HTR-8/SVneo (cell line): Measurements from ENCODE around the gene GMFB.
"Not testable (repeated sequence)": the region's sequence is repeated elsewhere in the genome, so short reads cannot be mapped to it uniquely, and the experiment has no call there.

Experiments used
- DNase-seq: peaks from one replicate; pipeline ENCODE4 v3.0.0; 2011; ENCODE audit warnings: low spot score, mixed read lengths; ENCODE audit not compliant: insufficient read length
- FAIRE-seq: peaks from 2 replicates; lab custom pipeline; 2011; peaks lifted over from hg19 to GRCh38; lab: Jason Lieb, UNC

Gene GMFB

DNA sequence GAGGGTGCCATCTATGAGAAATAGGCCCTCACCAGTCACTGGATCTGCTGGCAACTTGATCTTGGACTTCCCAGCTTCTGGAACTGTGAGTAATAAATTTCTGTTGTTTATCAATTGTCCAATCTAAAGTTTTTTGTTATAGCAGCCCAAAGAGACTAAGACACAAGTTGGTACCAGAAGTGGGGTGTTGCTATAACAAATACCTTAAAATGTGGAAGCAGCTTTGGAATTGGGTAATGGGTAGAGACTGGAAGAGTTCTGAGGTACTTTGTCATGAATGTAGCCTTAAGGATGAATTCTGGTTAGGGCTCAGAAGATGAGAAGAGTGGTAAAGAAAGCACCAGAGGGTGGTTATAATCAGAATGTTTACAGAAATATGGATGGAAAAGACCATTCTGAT is 21.5 kb downstream of the GMFB start:
- no peak for DNase-seq
- no peak for FAIRE-seq

DNA sequence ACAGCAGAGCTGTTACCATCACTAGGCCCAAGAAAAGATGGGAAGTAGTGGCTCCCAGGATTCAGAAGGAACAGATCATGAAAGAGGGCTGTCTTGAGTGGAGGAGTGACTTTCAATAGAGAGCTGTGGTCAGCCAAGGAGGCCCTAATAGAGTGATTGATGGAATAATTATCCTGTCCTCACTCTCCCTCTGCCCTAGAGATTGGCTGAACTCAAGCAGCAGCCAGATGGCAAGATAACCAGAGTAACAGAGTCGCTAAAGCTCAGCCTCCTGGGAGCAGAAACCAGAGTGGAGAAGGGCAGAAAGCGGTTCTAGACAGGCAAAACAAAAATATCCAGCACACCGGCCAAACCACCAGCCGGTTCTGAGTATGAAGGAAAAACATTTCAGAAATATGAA is 23.1 kb downstream of the GMFB start:
- no peak for DNase-seq
- peak; percentile 52 for FAIRE-seq

DNA sequence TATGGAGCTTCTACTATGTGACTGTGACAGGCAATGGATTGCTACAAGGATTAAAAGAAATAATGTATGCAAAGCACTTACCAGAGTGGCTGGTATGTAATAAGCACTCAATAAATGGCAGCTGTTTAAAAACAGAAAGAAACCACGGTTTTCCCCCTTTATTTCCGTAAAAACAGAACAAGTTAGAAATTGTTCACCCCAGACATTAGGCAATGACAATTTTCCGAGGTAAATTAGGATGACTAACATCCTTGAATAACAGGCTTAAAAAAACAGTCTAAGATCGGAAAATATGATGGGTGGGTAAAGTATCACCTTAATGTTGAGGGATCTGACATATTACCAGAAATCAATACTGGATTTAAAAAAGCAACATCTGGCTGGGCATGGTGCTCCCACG is 26.7 kb downstream of the GMFB start:
- no peak for DNase-seq
- no peak for FAIRE-seq

DNA sequence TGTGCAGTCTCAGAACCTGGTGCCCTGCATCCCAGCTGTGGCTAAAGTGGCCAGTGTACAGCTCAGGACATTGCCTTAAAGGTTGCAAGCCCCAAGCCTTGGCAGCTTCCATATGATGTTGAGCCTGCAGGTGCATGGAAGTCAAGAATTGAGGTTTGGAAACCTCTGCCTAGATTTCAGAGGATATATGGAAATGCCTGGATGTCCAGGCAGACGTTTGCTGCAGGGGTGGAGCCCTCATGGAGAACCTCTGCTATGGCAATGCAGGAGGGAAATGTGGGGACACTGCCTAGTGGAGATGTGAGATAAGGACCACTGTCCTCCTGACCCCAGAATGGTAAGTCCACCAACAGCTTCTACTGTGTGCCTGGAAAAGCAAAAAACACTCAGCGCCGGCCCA is 29.7 kb downstream of the GMFB start:
- peak; percentile 77 for FAIRE-seq

DNA sequence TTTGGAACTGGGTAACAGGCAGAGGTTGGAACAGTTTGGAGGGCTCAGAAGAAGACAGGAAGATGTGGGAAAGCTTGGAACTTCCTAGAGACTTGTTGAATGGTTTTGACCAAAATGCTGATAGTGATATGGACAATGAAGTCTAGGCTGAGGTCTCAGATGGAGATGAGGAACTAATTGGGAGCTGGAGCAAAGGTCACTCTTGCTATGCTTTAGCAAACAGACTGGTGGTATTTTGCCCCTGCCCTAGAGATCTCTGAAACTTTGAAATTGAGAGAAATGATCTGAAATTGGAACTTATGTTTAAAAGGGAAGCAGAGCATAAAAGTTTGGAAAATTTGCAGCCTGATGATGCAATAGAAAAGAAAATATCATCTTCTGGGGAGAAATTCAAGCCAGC is 30.2 kb downstream of the GMFB start:
- not testable (repeated sequence) for FAIRE-seq, DNase-seq

More for the DNA sequence above, 29.7 kb downstream of the GMFB start:
- DNase-seq = no peak

DNA sequence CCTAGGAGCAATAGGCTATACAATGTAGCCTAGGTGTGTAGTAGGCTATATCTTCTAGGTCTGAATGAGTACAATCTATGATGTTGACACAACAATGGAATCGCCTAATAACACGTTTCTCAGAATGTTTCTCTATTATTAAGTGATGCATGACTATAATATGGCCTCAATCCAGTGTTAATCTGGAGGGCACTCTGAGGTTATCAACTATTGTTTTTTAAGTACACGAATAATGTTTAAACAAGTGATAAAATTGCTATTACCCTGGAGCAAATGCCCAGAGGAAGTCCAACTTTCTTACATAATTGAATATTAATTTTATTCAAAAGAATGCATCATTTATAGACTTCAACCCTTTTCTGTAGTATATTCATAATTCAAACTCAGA is 31.2 kb downstream of the GMFB start:
- FAIRE-seq = peak; percentile 72
- no peak for DNase-seq

DNA sequence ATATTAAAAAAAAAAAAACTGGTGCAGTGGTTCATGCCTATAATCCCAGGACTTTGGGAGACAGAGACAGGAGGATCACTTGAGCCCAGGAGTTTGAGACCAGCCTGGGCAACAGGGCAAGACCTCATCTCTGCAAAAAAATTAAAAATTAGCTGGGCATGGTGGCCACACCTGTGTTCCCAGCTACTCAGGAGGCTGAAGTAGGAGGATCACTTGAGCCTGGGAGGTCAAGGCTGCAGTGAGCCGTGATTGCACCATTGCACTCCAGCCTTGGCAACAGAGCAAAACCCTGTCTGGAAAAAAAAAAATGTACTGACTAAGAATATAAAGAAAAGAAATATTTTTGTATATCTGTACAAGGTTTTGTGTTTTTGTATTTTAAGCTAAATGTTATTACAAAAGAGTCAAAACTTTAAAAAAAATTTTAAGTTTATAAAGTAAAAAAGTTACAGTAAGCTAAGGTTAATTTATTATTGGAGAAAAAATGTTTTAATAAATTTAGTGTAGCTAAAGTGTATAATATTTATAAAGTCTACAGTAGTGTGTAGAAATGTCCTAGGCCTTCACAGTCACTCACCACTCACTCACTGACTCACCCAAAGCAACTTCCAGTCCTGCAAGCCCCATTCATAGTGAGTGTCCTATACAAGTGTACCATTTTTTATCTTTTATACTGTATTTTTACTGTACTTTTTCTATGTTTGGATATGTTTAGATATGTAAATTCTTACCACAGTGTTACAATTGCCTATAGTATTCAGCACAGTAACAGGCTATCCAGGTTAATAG is 31.8 kb downstream of the GMFB start:
- not testable (repeated sequence) for FAIRE-seq, DNase-seq

DNA sequence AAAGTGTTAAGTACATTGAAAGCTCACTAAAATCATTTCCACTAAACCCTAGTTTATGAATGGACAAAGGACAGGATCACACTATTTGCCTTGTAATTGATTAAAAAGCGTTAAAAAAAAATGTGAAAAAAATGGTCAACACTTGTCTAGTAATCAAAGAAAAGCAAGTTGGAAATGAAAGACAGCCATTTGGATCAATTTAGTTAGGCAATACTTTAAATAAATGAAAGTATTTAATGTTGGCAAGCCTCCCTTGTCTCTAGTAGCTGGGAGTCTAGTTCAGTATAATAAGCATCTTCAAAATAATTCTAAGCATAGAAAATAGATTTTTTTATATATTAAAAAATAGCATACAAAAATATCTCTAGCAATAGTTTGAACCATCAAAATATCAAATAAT is 33.4 kb downstream of the GMFB start:
- FAIRE-seq (no peak), DNase-seq (no peak)

DNA sequence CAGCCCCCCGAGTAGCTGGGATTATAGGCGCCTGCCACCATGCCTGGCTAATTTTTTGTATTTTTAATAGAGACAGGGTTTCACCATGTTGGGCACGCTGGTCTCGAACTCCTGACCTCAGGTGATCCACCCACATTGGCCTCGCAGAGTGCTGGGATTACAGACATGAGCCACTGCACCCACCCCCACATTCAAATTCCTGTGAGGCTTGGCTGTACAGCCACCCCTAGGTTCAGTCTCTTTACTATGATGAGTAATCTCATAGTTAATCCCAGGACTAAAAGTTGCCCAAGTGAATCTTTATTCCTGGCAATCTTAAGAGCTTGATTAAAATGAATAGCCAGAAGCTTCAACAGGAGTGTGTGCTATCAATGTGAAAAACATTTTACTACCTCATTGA is 34.8 kb downstream of the GMFB start:
- peak; percentile 67 for DNase-seq

DNA sequence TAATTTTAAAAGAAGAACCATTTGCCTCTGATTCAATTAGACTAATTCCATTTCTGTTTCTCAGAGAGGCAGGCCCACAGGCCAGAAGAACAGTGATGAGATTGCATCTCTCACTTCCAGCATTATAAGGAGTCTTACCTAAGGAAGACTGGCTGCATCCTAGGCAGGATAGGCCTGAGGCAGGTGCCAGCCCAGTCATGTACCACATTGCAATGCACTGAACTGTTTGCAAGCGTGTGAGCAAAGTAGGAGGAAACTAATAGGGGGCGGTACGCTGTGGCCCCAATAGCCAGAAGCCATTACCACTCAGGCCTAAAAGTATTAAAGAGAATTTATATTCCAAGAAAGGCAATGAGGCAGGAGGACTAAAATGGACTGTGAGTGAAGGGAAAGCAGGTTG is 35.5 kb downstream of the GMFB start:
- FAIRE-seq = peak; percentile 55

More for the DNA sequence above, 34.8 kb downstream of the GMFB start:
- FAIRE-seq = not testable (repeated sequence)

DNA sequence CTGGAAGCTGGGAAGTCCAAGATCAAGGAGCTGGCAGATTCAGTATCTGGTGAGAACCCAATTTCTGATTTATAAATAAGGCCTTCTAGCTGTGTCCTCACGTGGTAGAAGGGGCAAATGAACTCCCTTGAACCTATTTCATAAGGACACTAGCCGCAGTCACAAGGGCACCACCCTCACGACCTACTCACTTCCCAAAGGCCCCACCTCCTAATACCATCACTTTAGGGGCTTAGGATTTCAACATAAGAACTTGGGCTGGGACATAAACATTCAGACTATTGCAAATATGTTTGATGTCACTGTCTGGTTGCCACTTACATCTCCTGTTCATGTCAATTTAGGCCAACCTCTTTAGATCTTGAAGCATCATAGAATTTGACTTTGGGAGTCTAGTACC is 36.8 kb downstream of the GMFB start:
- FAIRE-seq (no peak), DNase-seq (no peak)

More for the DNA sequence above, 35.5 kb downstream of the GMFB start:
- DNase-seq = no peak

DNA sequence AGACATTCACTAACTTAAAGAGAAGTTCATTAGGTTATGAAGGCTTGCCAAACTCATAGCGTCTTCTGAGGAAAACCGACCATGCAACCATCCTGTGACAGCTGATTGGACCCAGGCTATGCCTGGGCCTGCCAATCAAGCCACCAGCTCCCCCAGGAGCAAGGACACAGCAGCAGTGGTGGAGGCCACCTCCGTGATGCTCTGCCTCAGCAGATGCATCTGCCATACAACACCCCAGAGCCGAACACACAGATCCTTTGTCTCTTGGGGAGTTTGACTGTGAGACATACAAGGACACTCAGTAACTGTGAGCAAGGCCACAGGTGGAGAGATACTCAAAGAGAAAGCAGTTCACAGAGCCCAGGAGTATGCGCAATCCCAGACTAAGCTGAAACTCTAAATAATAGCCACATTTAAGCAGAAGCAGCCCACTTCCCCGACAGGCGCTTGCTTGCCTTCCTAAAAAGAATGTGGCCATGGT is 37.6 kb downstream of the GMFB start:
- FAIRE-seq (peak; percentile 33), DNase-seq (no peak)

DNA sequence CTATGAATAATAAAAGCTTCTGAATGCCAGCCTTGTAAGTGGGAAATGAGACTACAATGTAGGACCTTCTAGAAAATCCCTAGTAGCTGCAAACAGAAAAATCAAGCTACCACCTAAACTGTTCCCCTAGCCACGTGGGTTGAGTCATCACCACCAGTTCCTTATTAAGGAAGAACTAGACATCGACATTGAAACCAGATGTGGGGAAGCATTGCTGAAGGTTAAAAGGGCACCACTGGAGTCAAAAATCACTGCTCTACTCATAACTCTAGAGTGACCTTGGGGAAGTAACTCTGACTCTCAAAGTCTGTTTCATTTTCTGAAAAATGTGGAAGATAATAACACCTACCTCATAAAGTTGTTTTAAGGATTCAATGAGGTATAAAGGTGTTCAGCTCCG is 38.2 kb downstream of the GMFB start:
- FAIRE-seq = no peak
- DNase-seq = no peak

DNA sequence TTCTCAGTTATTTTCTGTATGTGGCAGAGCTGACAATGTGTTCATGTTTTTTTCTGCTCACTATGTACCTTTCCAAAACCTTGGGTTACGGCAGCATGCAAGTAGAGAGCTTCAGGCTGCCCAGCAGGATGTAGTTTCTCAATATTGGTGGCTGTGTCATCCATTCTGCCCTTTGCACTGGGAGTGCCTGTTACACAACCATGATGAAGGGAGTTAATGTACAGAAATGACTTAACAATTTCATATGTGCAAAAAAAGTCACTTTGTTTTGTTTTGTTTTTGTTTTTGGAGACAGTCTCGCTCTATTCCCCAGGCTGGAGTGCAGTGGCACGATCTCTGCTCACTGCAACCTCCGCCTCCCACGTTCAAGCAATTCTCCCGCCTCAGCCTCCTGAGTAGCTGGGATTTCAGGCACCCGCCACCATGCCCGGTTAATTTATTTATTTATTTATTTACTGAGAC is 41.5 kb downstream of the GMFB start:
- FAIRE-seq = no peak
- no peak for DNase-seq

DNA sequence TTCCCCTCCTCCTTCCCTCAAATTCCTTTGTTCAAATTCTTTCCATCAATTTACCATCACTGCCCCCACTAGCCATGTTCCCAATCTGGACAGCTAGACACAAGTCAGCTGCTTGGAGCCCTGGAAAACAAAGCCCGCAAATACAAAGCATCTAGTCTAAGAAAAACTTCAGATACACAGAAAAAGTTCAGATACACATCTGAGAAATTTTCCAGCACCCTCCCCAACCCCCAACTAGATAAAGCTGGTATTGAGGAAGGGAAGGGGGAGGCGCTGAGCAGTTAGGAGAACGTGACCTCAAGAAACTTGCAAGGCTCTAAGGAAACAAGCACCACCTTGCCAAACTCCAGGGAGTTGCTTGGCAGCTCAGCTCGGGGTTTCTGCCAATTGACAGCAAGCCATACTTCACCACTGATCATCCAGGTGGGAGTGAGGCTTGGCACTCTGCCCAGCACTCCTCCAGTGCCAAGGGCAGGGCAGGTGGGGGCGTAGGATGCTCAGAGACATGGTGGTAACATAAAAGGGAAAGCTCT is 42.6 kb downstream of the GMFB start:
- DNase-seq = no peak
- no peak for FAIRE-seq

DNA sequence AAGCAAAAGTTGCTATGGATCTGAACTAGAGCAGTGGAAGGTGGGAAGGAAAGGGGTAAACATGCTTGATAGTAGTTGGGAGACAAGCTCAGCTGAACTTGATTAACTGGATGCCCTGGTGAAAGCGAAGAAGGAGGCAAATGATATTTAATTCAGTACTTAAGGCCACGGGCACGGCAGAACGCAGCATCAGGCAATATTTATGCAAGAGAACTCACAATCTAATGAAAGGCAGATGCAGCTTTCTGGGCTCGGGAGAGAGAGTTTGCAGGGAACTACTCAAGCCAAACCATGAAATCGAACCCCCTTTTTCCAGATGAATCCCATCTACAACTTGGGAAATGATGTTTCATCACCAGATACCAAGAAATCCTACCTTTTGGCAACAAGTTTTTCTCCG is 44.1 kb downstream of the GMFB start:
- DNase-seq = no peak
- no peak for FAIRE-seq

DNA sequence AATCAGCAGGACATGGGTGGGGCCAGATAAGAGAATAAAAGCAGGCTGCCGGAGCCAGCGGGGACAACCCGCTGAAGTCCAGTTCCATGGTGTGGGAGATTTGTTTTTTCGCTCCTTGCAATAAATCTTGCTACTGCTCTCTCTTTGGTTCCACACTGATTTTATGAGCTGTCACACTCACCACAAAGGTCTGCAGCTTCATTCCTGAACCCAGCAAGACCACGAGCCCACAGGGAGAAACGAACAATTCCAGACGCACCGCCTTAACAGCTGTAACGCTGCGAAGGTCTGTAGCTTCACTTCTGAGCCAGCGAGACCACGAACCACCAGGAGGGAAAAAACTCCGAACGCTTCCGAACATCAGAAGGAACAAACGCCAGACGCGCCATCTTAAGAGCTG is 44.8 kb downstream of the GMFB start:
- FAIRE-seq (no peak), DNase-seq (no peak)

DNA sequence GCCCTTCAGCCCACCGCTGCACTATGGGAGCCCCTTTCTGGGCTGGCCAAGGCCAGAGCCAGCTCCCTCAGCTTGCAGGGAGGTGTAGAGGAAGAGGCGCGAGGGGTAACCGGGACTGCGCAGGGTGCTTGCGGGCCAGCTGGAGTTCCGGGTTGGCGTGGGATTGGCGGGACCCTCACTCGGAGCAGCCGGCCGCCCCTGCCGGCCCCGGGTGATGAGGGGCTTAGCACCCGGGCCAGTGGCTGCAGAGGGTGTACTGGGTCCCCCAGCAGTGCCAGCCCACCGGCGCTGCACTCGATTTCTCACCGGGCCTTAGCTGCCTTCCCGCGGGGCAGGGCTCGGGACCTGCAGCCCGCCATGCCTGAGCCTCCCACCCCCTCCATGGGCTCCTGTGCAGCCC is 45.8 kb downstream of the GMFB start:
- FAIRE-seq, DNase-seq: not testable (repeated sequence)

DNA sequence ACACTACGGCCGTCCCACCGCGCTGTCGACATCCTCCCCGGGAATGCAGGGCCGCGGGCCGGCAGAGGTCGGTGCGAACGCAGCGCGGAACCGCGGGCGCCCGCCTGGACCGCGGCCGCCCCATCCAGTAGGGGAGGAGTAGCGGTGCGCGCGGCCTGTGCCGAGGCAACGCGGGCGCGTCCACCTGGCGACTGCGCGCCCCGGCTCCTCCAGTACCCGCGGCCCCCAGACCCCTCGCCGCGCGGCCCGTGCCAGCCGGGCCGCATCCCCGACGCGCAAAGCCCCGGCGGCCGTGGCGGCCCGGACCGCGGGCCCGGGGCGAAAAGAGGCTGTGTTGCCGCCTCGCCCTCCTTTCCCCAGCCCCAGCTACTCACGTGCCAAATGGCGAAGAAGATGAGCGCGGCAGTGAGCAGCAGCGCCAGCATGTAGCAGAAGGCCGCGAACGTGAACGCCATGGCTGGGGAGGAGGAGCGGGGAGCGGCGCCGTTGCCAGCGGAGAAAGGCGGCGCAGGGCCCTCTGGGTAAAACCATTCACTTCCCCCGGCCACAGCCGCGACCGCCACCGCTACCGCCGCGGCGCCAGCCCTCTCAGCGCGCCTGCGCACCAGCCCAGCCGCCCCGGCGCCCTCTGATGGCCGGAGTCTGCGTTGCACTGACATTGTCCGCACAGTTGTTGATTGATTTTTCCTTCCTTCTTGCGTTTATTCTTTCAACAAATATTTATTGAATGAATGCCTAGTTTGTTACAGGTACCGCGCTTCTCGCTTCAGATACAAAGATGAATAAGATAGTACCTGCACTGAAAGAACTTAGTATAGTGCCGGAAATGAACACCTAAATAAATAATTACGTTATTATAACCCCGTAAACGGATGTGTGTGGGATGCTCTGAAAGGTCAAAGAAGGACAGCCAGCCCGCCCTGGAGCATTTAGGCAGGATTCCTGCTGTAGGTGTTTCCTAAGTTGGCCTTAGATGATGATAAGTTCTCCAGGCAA is 47.6 kb downstream of the GMFB start, which contains the start of gene CNIH1:
Gene CNIH1 (minus strand): TSS at position 502 of the 996 bp plus-strand sequence. CDS start 47 bp downstream, at position 455.
- FAIRE-seq = peak; percentile 99
- DNase-seq = peak; percentile 99

DNA sequence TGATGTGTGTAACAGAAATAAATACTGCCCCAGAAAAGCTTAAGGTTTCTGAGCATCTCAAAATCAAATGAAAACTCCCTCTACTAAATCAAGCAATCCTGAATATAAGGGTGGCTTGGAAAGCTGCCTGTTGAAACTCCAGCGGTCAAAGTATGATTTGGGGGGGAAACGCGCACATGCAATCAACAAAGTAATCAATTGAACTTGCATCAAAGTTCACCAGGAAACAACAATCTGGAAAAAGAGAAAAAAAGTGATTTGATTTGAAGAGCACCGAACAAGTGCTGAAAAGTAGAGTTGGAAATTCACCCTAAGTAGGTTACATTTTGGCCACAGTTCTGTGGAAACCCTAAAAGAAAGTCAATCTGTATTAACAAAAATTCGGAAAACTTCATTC is 48.3 kb downstream of the GMFB start:
- DNase-seq (no peak), FAIRE-seq (no peak)
